GM19099 (cell line): ENCODE results near the gene IFI35.

Experiments used
- POLR2A ChIP-seq: IDR thresholded peaks from 3 replicates; pipeline ENCODE4 v1.6.1; 2011; ENCODE audit warnings: low read depth; ENCODE audit not compliant: insufficient read length; ENCODE audit errors: extremely low read depth

IFI35 gene

GRCh38 chr17:42992872-42993271 is 13.7 kb upstream of the IFI35 start:
- TF ChIP-seq POLR2A, result no peak

- no peak for TF ChIP-seq POLR2A
Observed at GRCh38 chr17:42997390-42997983, 9.1 kb upstream of the IFI35 start.

DNA sequence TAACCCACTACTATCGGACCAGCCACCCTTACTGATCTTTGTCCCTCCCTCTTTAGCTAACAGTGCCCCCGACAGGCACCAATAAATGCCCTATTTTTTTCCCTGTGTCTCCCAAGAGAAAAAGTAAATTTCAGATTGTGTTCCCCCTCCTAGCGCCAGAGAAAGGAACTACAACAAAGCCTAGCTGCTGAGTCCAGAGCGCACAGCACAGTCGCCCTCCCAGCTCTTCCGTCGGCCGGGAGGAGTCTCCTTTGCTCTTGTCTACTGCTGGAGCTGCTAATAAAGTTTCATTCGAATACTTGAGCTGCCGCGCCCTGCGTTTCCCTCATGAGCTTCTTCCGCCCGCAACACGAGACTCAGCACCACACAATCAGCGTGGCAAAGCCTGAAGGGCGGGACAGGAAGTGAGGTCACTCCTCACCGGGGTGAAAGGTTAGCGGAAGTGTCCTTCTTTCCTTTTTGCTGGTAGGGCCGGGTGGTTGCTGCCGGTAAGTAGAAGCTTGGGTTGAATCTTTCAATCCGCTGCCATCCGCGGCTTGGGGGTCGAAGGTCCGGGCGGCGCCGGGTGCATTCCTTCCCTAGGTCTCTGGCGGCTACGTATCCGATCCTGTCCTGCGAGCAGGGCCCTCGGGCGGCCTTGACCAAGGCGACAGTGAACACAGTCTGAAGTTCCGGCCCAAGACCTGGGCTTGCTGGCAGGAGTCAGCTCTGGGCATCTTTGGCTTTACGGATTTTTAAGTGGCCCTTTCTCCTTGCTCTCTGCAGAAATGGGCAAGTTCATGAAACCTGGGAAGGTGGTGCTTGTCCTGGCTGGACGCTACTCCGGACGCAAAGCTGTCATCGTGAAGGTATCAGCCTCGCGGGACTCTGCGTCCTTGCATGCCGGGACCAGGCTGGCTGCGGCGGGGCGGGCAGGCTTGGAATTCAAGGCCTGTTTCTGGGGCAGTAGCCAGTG is 8.3 kb upstream of the IFI35 start, which contains the start of gene RPL27:
Gene RPL27 (plus strand): TSS at position 436 of the 955 bp plus-strand sequence. CDS start 332 bp downstream, at position 768.
- peak; percentile 96 for TF ChIP-seq POLR2A

GRCh38 chr17:42999003-42999525 is 7.5 kb upstream of the IFI35 start:
- no peak for TF ChIP-seq POLR2A

GRCh38 chr17:43003542-43004172 is 2.9 kb upstream of the IFI35 start:
- TF ChIP-seq POLR2A, result no peak

GRCh38 chr17:43010667-43011308 is 4.2 kb downstream of the IFI35 start:
- no peak for TF ChIP-seq POLR2A

- no peak for TF ChIP-seq POLR2A
Observed at GRCh38 chr17:43011728-43012472, 5.3 kb downstream of the IFI35 start.

GRCh38 chr17:43013296-43013695 is 6.7 kb downstream of the IFI35 start:
- TF ChIP-seq POLR2A, result no peak

GRCh38 chr17:43014020-43014648 is 7.5 kb downstream of the IFI35 start:
- no peak for TF ChIP-seq POLR2A

GRCh38 chr17:43014649-43015542 is 8.3 kb downstream of the IFI35 start:
- no peak for TF ChIP-seq POLR2A

- TF ChIP-seq POLR2A, result no peak
Observed at GRCh38 chr17:43015579-43015978, 9.0 kb downstream of the IFI35 start.

GRCh38 chr17:43016216-43016615 is 9.6 kb downstream of the IFI35 start:
- TF ChIP-seq POLR2A, result peak; percentile 19

GRCh38 chr17:43018008-43018853 is 11.6 kb downstream of the IFI35 start:
- peak; percentile 8 for TF ChIP-seq POLR2A
